A549 (cell line): ENCODE results near the gene RNF130. TPM values are rescaled to one million over a fixed set of nuclear protein-coding genes. Genes with fewer than 3 reads are reported as not detected.

Experiments used
- ATAC-seq, 2 experiments: fragments of 200-7000 bp in 1 of 2; fragments of >200 bp in 1 of 2; cut with Nextera tagmentation in 1 of 2; cut with Tn5 transposase in 1 of 2; 3 replicates each; pipeline versions ENCODE4 v1.8.0 to v1.9.1; 2018 to 2020; ENCODE audit warnings: mild to moderate bottlenecking in 1 of 2, moderate library complexity in 1 of 2
- CTCF ChIA-PET: fragments of 300-600 bp; sonication (Branson Sonifier 250); formaldehyde crosslinking; extraction: SDS; loops from one replicate; lab custom pipeline; 2021; ENCODE audit warnings: antibody characterized with exemption, inconsistent platforms; lab: Yijun Ruan, JAX
- POLR2A ChIA-PET: fragments of 350-600 bp; formaldehyde crosslinking; extraction: SDS; loops from one replicate; lab custom pipeline; 2021; ENCODE audit warnings: antibody characterized with exemption, inconsistent platforms; lab: Yijun Ruan, JAX
- DNase-seq, 2 experiments: peaks; one replicate each; pipeline versions ENCODE4 v3.0.0 to v3.0.0-alpha.2; 2011 to 2016; ENCODE audit warnings: low read depth in 1 of 2, low spot score in 1 of 2
- FAIRE-seq: peaks from 2 replicates; lab custom pipeline; 2011; peaks lifted over from hg19 to GRCh38; lab: Jason Lieb, UNC
- H3K27ac ChIP-seq, 2 experiments: fragments of >200 bp; sonication (Bioruptor Twin); formaldehyde crosslinking; 3 replicates each; pipeline ENCODE4 v1.5.1; 2016 to 2017
- H3K4me1 ChIP-seq: fragments of >200 bp; sonication (Bioruptor Twin); formaldehyde crosslinking; 3 replicates; pipeline ENCODE4 v1.6.1; 2016
- H3K4me2 ChIP-seq: fragments of >200 bp; sonication (Bioruptor Twin); formaldehyde crosslinking; 3 replicates; pipeline ENCODE4 v1.6.1; 2016
- H3K4me3 ChIP-seq: fragments of >200 bp; sonication (Bioruptor Twin); formaldehyde crosslinking; 3 replicates; pipeline ENCODE4 v1.5.1; 2016
- H3K9me3 ChIP-seq: fragments of >200 bp; sonication (Bioruptor Twin); formaldehyde crosslinking; 3 replicates; pipeline ENCODE4 v1.6.1; 2016
- BCL3 ChIP-seq: fragments of >200 bp; sonication (Bioruptor Twin); formaldehyde crosslinking; IDR thresholded peaks from 3 replicates; pipeline ENCODE4 v1.6.1; 2016
- CBX2 ChIP-seq: fragments of 200-600 bp; sonication (generic); IDR thresholded peaks from 2 replicates; pipeline ENCODE4 v1.6.1; 2016; ENCODE audit warnings: low read depth, mild to moderate bottlenecking, borderline replicate concordance
- CTCF ChIP-seq: fragments of >200 bp; sonication (Bioruptor Twin); formaldehyde crosslinking; IDR thresholded peaks from 3 replicates; pipeline ENCODE4 v1.5.1; 2016
- EHF ChIP-seq: fragments of 250-450 bp; sonication (Bioruptor Pico); IDR thresholded peaks from 2 replicates; pipeline ENCODE4 v1.5.0; 2020; ENCODE audit warnings: mild to moderate bottlenecking
- JUNB ChIP-seq: fragments of >200 bp; sonication (Bioruptor Twin); formaldehyde crosslinking; IDR thresholded peaks from 2 replicates; pipeline ENCODE4 v1.6.1; 2016
- KDM1A ChIP-seq: fragments of 200-600 bp; sonication (generic); IDR thresholded peaks from 2 replicates; pipeline ENCODE4 v1.6.1; 2016; ENCODE audit warnings: low read depth, mild to moderate bottlenecking
- MAFK ChIP-seq: fragments of 450-650 bp; IDR thresholded peaks from 2 replicates; pipeline ENCODE4 v1.6.1; 2014; ENCODE audit not compliant: partially characterized antibody
- MAZ ChIP-seq: fragments of 150-350 bp; IDR thresholded peaks from 2 replicates; pipeline ENCODE4 v1.6.1; 2014; ENCODE audit warnings: antibody characterized with exemption, low read depth, low read length, borderline replicate concordance
- NPAS2 ChIP-seq: fragments of 250-450 bp; sonication (Bioruptor Pico); IDR thresholded peaks from 2 replicates; pipeline ENCODE4 v1.8.0; 2022; ENCODE audit warnings: mild to moderate bottlenecking, moderate library complexity, borderline replicate concordance
- NR3C1 ChIP-seq: fragments of >200 bp; sonication (Bioruptor Twin); formaldehyde crosslinking; IDR thresholded peaks from 3 replicates; pipeline ENCODE4 v1.6.1; 2017
- POLR2AphosphoS2 ChIP-seq: conservative IDR thresholded peaks from 2 replicates; pipeline ENCODE4 v1.6.1; 2012; ENCODE audit warnings: low read length, improper control_type of control experiment, inconsistent platforms
- RAD21 ChIP-seq, 2 experiments: fragments of >200 bp in 1 of 2; sonication (Bioruptor Twin) in 1 of 2; formaldehyde crosslinking in 1 of 2; IDR thresholded peaks in 1 of 2; conservative IDR thresholded peaks in 1 of 2; 2 replicates in 1 of 2; 3 replicates in 1 of 2; pipeline ENCODE4 v1.6.1; 2012 to 2018; ENCODE audit warnings: inconsistent platforms in 1 of 2
- RNF2 ChIP-seq: fragments of 200-600 bp; sonication (generic); IDR thresholded peaks from 2 replicates; pipeline ENCODE4 v1.6.1; 2016; ENCODE audit warnings: low read depth, mild to moderate bottlenecking, antibody characterized with exemption, moderate library complexity, borderline replicate concordance
- SMC3 ChIP-seq: fragments of >200 bp; sonication (Bioruptor Twin); formaldehyde crosslinking; IDR thresholded peaks from 3 replicates; pipeline ENCODE4 v1.6.1; 2018; ENCODE audit warnings: inconsistent platforms
- TP53 ChIP-seq: fragments of 250-450 bp; sonication (Bioruptor Pico); IDR thresholded peaks from 2 replicates; pipeline ENCODE4 v1.5.0; 2021; ENCODE audit warnings: mild to moderate bottlenecking, moderate library complexity
- USF2 ChIP-seq: fragments of 450-650 bp; IDR thresholded peaks from 2 replicates; pipeline ENCODE4 v1.6.1; 2014; ENCODE audit warnings: antibody characterized with exemption
- WGBS: methylation state at CpG from one replicate; pipeline ENCODE4 v1.1.6; 2017; ENCODE audit errors: missing lambda C conversion rate; 5-methylcytosine and 5-hydroxymethylcytosine counted together
- polyA plus RNA-seq, 4 experiments: library from polyadenylated mRNA; depleted of rRNA in 3 of 4; stranded (reverse); fragments of >200 nt; fragmentation: RNase III in 1 of 4; extraction: RNeasy Plus Mini Kit Qiagen cat#74134 plus additional on column Dnase treatment in 1 of 4; gene quantifications; 2 replicates in 3 of 4; 3 replicates in 1 of 4; pipeline ENCODE4 v1.2.3, GENCODE V29; 2011 to 2017

RNF130 gene
- polyA plus RNA-seq, 2 of the 4 experiments (the other 2 are of a cell fraction): 33.3 to 50.1 TPM

GRCh38 chr5:180118391-180118791, 46.8 kb upstream of the RNF130 start:
- Histone ChIP-seq H3K4me2 (no peak overlapping the region), H3K4me3 (no peak overlapping the region), H3K9me3 (no peaks in the 10 kb centered on the region), H3K27ac (no peak overlapping the region), H3K4me1 (no peaks in the 10 kb centered on the region)
- no peak for ATAC-seq
- TF ChIP-seq NPAS2 (CRISPR knock-in tag) (no peak), USF2 (no peak), POLR2AphosphoS2 (no peak), BCL3 (no peak), MAFK (no peak), KDM1A (no peak), JUNB (no peak), EHF (CRISPR knock-in tag) (no peak), RNF2 (no peak), RAD21 (conservative IDR thresholded peaks at IDR 0.05 in 1 of 2, IDR thresholded peaks at IDR 0.05 in 1 of 2) (no peak), MAZ (no peak)
- no peak for DNase-seq
- no peak for FAIRE-seq
- ChIA-PET POLR2A (no interaction called here), CTCF (no interaction called here)
- 82% methylated on average over 14 of the region's 14 CpGs for WGBS

- TF ChIP-seq TP53 (no peak), RAD21 (conservative IDR thresholded peaks at IDR 0.05 in 1 of 2, IDR thresholded peaks at IDR 0.05 in 1 of 2) (peak; percentile 34 to 39; a peak in 3 of 5 replicates), CTCF (peak; percentile 47), NR3C1 (no peak), CBX2 (no peak), SMC3 (peak; percentile 38; the same call in 2 of the 3 replicates)
- WGBS: 42% methylated on average over 13 of the region's 14 CpGs
- Histone ChIP-seq H3K4me2 (no peak overlapping the region), H3K9me3 (no peaks in the 10 kb centered on the region), H3K27ac (no peak overlapping the region), H3K4me3 (no peak overlapping the region), H3K4me1 (no peaks in the 10 kb centered on the region)
- no peak for FAIRE-seq
- ChIA-PET CTCF (interaction anchor here (0.7 to 2.2 kb wide), 11 partner anchors 9 to 604 kb away, joined by 3 to 12 read pairs (median 4); no protein-coding TSS in a partner anchor), POLR2A (no interaction called here)
- DNase-seq: peak; percentile 40 to 67
- ATAC-seq: peak; percentile 81 to 91
These were observed 45.6 kb upstream of the RNF130 start for GRCh38 chr5:180117000-180117725.
